Parathyroid adenoma (tissue), 2 donors: ENCODE data around the gene RPS6KC1.

Experiments used
- H2AFZ ChIP-seq: fragments of 300-600 bp; sonication (generic); one replicate; pipeline ENCODE4 v1.7.0; 2017; ENCODE audit warnings: antibody characterized with exemption, mild to moderate bottlenecking
- H3K27ac ChIP-seq: fragments of 300-600 bp; sonication (generic); one replicate; pipeline ENCODE4 v1.7.0; 2017
- H3K27me3 ChIP-seq: fragments of 300-600 bp; sonication (generic); one replicate; pipeline ENCODE4 v1.7.0; 2017; ENCODE audit warnings: low read length; ENCODE audit not compliant: control insufficient read depth, insufficient read depth
- H3K36me3 ChIP-seq: fragments of 300-600 bp; sonication (generic); one replicate; pipeline ENCODE4 v1.7.0; 2017; ENCODE audit warnings: low read length; ENCODE audit not compliant: control insufficient read depth, insufficient read depth
- H3K4me1 ChIP-seq: fragments of 300-600 bp; sonication (generic); one replicate; pipeline ENCODE4 v1.7.0; 2017; ENCODE audit warnings: control low read depth
- H3K4me2 ChIP-seq: fragments of 300-600 bp; sonication (generic); one replicate; pipeline ENCODE4 v1.7.0; 2017; ENCODE audit warnings: low read length
- H3K4me3 ChIP-seq: fragments of 300-600 bp; sonication (generic); one replicate; pipeline ENCODE4 v1.7.0; 2017; ENCODE audit warnings: low read depth, low read length
- H3K79me2 ChIP-seq: fragments of 300-600 bp; sonication (generic); one replicate; pipeline ENCODE4 v1.7.0; 2017; ENCODE audit warnings: control low read depth
- H3K9ac ChIP-seq: fragments of 300-600 bp; sonication (generic); one replicate; pipeline ENCODE4 v1.7.0; 2017; ENCODE audit warnings: mild to moderate bottlenecking
- H3K9me3 ChIP-seq: fragments of 300-600 bp; sonication (generic); one replicate; pipeline ENCODE4 v1.7.0; 2017; ENCODE audit warnings: low read length; ENCODE audit not compliant: control insufficient read depth
- TF ChIP-seq, protein P1 (sequence below): fragments of 300-600 bp; sonication (generic); IDR thresholded peaks from one replicate; pipeline ENCODE4 v1.7.0; 2017; ENCODE audit warnings: antibody characterized with exemption, mild to moderate bottlenecking
- donor health status: primary hyperparathyroidism.

The RPS6KC1 gene

GRCh38 chr1:213054733-213055591, 3.9 kb downstream of the RPS6KC1 start:
- no peak overlapping the region for H2AFZ ChIP-seq
- no peak overlapping the region for H3K27ac ChIP-seq
- H3K4me1 ChIP-seq: no peaks in the 10 kb centered on the region
- no peak overlapping the region for H3K9ac ChIP-seq
- H3K4me2 ChIP-seq: no peak overlapping the region
- H3K4me3 ChIP-seq: no peak overlapping the region
- TF ChIP-seq, protein P1, sequence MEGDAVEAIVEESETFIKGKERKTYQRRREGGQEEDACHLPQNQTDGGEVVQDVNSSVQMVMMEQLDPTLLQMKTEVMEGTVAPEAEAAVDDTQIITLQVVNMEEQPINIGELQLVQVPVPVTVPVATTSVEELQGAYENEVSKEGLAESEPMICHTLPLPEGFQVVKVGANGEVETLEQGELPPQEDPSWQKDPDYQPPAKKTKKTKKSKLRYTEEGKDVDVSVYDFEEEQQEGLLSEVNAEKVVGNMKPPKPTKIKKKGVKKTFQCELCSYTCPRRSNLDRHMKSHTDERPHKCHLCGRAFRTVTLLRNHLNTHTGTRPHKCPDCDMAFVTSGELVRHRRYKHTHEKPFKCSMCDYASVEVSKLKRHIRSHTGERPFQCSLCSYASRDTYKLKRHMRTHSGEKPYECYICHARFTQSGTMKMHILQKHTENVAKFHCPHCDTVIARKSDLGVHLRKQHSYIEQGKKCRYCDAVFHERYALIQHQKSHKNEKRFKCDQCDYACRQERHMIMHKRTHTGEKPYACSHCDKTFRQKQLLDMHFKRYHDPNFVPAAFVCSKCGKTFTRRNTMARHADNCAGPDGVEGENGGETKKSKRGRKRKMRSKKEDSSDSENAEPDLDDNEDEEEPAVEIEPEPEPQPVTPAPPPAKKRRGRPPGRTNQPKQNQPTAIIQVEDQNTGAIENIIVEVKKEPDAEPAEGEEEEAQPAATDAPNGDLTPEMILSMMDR: no peak
- peaks cover 5% of the 10 kb centered on the region for H3K79me2 ChIP-seq
- no peaks in the 10 kb centered on the region for H3K9me3 ChIP-seq
- H3K36me3 ChIP-seq: no peaks in the 10 kb centered on the region
- H3K27me3 ChIP-seq: no peaks in the 10 kb centered on the region

- H3K9ac ChIP-seq: no peak overlapping the region
- H3K79me2 ChIP-seq: peaks cover 3% of the 10 kb centered on the region
- H3K27me3 ChIP-seq: no peaks in the 10 kb centered on the region
- H3K9me3 ChIP-seq: no peaks in the 10 kb centered on the region
- H3K27ac ChIP-seq: no peak overlapping the region
- no peak overlapping the region for H2AFZ ChIP-seq
- TF ChIP-seq, protein P1: no peak
- no peaks in the 10 kb centered on the region for H3K36me3 ChIP-seq
- no peak overlapping the region for H3K4me3 ChIP-seq
- no peak overlapping the region for H3K4me2 ChIP-seq
- H3K4me1 ChIP-seq: no peaks in the 10 kb centered on the region
These were observed 4.7 kb downstream of the RPS6KC1 start for GRCh38 chr1:213055767-213056166.

GRCh38 chr1:213057264-213058059, 6.4 kb downstream of the RPS6KC1 start:
- Histone ChIP-seq H3K4me1 (no peaks in the 10 kb centered on the region), H3K27me3 (no peaks in the 10 kb centered on the region), H3K9ac (no peak overlapping the region), H3K36me3 (no peaks in the 10 kb centered on the region), H3K4me3 (no peak overlapping the region), H2AFZ (no peak overlapping the region), H3K79me2 (peaks cover 3% of the 10 kb centered on the region), H3K27ac (no peak overlapping the region), H3K9me3 (no peaks in the 10 kb centered on the region), H3K4me2 (no peak overlapping the region)
- TF ChIP-seq, protein P1: no peak

- Histone ChIP-seq H3K27me3 (no peaks in the 10 kb centered on the region), H3K4me1 (no peaks in the 10 kb centered on the region), H3K9ac (no peak overlapping the region), H3K36me3 (no peaks in the 10 kb centered on the region), H3K4me3 (no peak overlapping the region), H3K4me2 (no peak overlapping the region), H3K9me3 (no peaks in the 10 kb centered on the region), H3K27ac (no peak overlapping the region), H3K79me2 (peaks cover 3% of the 10 kb centered on the region), H2AFZ (no peak overlapping the region)
- TF ChIP-seq, protein P1: no peak
These were observed 9.8 kb downstream of the RPS6KC1 start for GRCh38 chr1:213060836-213061235.
